H1 (cell line): Measurements from ENCODE around the gene DAZAP1. TPM values are rescaled to one million over a fixed set of nuclear protein-coding genes. Genes with fewer than 3 reads are reported as not detected.

Experiments
- BACH1 ChIP-seq: IDR thresholded peaks from 2 replicates; pipeline ENCODE4 v1.6.1; 2012; ENCODE audit warnings: low read length, improper control_type of control experiment
- CTCF ChIP-seq, 3 experiments: IDR thresholded peaks; 1 replicate in 2 of 3; 2 replicates in 1 of 3; pipeline versions ENCODE4 v1.5.1 to v1.6.1; 2011; ENCODE audit warnings: low read length in 3 of 3, mild to moderate bottlenecking in 3 of 3, inconsistent platforms in 2 of 3, low read depth in 1 of 3, moderate library complexity in 1 of 3; ENCODE audit not compliant: insufficient read depth in 1 of 3; ENCODE audit errors: control extremely low read depth in 1 of 3
- TCF12 ChIP-seq: IDR thresholded peaks from 2 replicates; pipeline ENCODE4 v1.6.1; 2011; ENCODE audit warnings: low read depth, mild to moderate bottlenecking, low read length
- polyA plus RNA-seq, 7 experiments: library from polyadenylated mRNA; depleted of rRNA in 3 of 7; stranded (reverse) in 5 of 7; unstranded in 2 of 7; fragments of >200 nt in 5 of 7; fragments of 200-250 nt in 2 of 7; gene quantifications; 1 replicate in 5 of 7; 2 replicates in 1 of 7; 4 replicates in 1 of 7; pipeline versions ENCODE4 v1.2.1 to v1.2.3, GENCODE V29; 2011 to 2013; ENCODE audit warnings: missing spikeins in 2 of 7, mixed read lengths in 2 of 7
- total RNA-seq: library from RNA; stranded (reverse); fragmentation: NEBNext Ultra II Directional; extraction: Animal tissue kit (Norgen Biotek cat#: 25700); gene quantifications from 2 replicates; pipeline ENCODE4 v1.2.1, GENCODE V29; 2021

The DAZAP1 gene
- total and polyA plus RNA-seq, 2 of the 8 experiments (the other 6 are each of a cell fraction or from before 2014, with no cell fraction given) = 79.6 to 341 TPM

GRCh38 chr19:1450735-1451731 lies 43.6 kb downstream of the DAZAP1 start (continued):
- TF ChIP-seq CTCF (IDR thresholded peaks at IDR 0.05; ENCODE audit: control extremely low read depth in 1 of 3, insufficient read depth in 1 of 3, low read depth in 1 of 3, low read length in 3 of 3) (no peak), BACH1 (no peak), TCF12 (no peak)
- TF ChIP-seq, all 59 proteins: peak for 3
